Parathyroid adenoma (tissue), 2 donors: ENCODE results near the gene NR1H3.

Experiments used
- H2AFZ ChIP-seq: fragments of 300-600 bp; sonication (generic); one replicate; pipeline ENCODE4 v1.7.0; 2017; ENCODE audit warnings: antibody characterized with exemption, mild to moderate bottlenecking
- H3K27ac ChIP-seq: fragments of 300-600 bp; sonication (generic); one replicate; pipeline ENCODE4 v1.7.0; 2017
- H3K27me3 ChIP-seq: fragments of 300-600 bp; sonication (generic); one replicate; pipeline ENCODE4 v1.7.0; 2017; ENCODE audit warnings: low read length; ENCODE audit not compliant: control insufficient read depth, insufficient read depth
- H3K36me3 ChIP-seq: fragments of 300-600 bp; sonication (generic); one replicate; pipeline ENCODE4 v1.7.0; 2017; ENCODE audit warnings: low read length; ENCODE audit not compliant: control insufficient read depth, insufficient read depth
- H3K4me1 ChIP-seq: fragments of 300-600 bp; sonication (generic); one replicate; pipeline ENCODE4 v1.7.0; 2017; ENCODE audit warnings: control low read depth
- H3K4me2 ChIP-seq: fragments of 300-600 bp; sonication (generic); one replicate; pipeline ENCODE4 v1.7.0; 2017; ENCODE audit warnings: low read length
- H3K4me3 ChIP-seq: fragments of 300-600 bp; sonication (generic); one replicate; pipeline ENCODE4 v1.7.0; 2017; ENCODE audit warnings: low read depth, low read length
- H3K79me2 ChIP-seq: fragments of 300-600 bp; sonication (generic); one replicate; pipeline ENCODE4 v1.7.0; 2017; ENCODE audit warnings: control low read depth
- H3K9ac ChIP-seq: fragments of 300-600 bp; sonication (generic); one replicate; pipeline ENCODE4 v1.7.0; 2017; ENCODE audit warnings: mild to moderate bottlenecking
- H3K9me3 ChIP-seq: fragments of 300-600 bp; sonication (generic); one replicate; pipeline ENCODE4 v1.7.0; 2017; ENCODE audit warnings: low read length; ENCODE audit not compliant: control insufficient read depth
- TF ChIP-seq, protein P1 (sequence below): fragments of 300-600 bp; sonication (generic); IDR thresholded peaks from one replicate; pipeline ENCODE4 v1.7.0; 2017; ENCODE audit warnings: antibody characterized with exemption, mild to moderate bottlenecking
- donor health status: primary hyperparathyroidism.

The NR1H3 gene

DNA sequence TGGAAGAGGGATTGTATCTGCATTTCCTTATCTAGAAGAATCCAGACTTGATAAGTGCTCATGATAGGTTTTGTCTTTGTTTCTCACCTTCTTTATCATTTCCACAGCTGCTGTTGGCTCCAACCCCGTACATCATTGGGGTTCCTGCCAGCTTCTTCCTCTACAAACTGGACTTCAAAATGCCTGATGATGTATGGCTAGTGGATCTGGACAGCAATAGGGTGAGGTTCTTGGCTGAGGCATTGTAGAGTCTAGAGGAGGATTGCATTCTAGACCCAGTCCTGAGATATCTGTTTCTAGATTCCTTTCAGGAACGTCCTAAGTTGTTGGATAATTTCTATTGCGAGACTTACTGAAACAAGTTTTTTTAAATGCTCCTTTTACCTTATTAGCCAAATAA, 20.3 kb downstream of the NR1H3 start:
- H3K79me2 ChIP-seq: peaks cover 5% of the 10 kb centered on the region
- no peaks in the 10 kb centered on the region for H3K4me1 ChIP-seq
- H3K27me3 ChIP-seq: no peaks in the 10 kb centered on the region
- no peaks in the 10 kb centered on the region for H3K9me3 ChIP-seq
- no peak overlapping the region for H2AFZ ChIP-seq
- no peaks in the 10 kb centered on the region for H3K36me3 ChIP-seq
- H3K27ac ChIP-seq: no peak overlapping the region
- TF ChIP-seq, protein P1, sequence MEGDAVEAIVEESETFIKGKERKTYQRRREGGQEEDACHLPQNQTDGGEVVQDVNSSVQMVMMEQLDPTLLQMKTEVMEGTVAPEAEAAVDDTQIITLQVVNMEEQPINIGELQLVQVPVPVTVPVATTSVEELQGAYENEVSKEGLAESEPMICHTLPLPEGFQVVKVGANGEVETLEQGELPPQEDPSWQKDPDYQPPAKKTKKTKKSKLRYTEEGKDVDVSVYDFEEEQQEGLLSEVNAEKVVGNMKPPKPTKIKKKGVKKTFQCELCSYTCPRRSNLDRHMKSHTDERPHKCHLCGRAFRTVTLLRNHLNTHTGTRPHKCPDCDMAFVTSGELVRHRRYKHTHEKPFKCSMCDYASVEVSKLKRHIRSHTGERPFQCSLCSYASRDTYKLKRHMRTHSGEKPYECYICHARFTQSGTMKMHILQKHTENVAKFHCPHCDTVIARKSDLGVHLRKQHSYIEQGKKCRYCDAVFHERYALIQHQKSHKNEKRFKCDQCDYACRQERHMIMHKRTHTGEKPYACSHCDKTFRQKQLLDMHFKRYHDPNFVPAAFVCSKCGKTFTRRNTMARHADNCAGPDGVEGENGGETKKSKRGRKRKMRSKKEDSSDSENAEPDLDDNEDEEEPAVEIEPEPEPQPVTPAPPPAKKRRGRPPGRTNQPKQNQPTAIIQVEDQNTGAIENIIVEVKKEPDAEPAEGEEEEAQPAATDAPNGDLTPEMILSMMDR: no peak
- no peak overlapping the region for H3K9ac ChIP-seq
- H3K4me3 ChIP-seq: no peak overlapping the region
- no peak overlapping the region for H3K4me2 ChIP-seq

DNA sequence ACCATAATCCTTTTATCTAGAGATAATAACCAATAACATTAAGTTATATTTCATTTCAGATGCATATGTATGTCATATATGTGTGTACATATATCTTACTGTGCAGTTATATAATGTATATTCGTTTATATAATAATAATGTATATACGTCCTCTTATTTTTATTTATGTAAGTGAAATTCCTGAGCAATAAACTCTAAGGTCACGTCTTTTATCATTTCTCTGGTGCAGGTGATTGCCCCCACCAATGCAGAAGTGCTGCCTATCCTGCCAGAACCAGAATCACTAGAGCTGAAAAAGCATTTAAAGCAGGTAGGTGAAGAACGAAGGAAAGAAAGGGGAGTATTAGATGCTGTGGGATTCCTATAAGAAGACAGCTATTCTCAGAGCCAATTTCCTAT, 21.0 kb downstream of the NR1H3 start:
- TF ChIP-seq, protein P1: no peak
- H3K36me3 ChIP-seq: no peaks in the 10 kb centered on the region
- no peaks in the 10 kb centered on the region for H3K4me1 ChIP-seq
- no peak overlapping the region for H3K9ac ChIP-seq
- peaks cover 5% of the 10 kb centered on the region for H3K79me2 ChIP-seq
- H3K4me2 ChIP-seq: no peak overlapping the region
- H3K27me3 ChIP-seq: no peaks in the 10 kb centered on the region
- H2AFZ ChIP-seq: no peak overlapping the region
- H3K27ac ChIP-seq: no peak overlapping the region
- no peak overlapping the region for H3K4me3 ChIP-seq
- no peaks in the 10 kb centered on the region for H3K9me3 ChIP-seq

DNA sequence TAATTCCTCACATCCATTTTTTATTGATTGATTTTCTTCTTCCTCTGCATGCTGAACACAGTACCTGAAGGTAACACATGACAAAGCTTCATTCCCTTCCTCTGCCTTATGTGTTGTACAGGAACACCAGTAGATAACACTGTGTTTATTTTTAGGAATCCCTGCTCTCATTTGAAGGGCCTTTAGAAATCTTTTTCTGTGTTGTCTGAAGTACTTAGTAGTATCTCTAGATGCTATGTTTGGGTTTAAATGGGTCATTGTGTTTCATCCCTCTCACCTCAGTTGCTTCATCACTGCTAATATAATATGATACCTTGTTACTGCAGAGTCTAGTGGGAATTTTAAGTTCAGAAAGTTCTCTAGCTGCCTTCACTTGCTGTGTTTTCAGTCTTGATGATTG, 22.3 kb downstream of the NR1H3 start:
- H3K27me3 ChIP-seq: no peaks in the 10 kb centered on the region
- H3K4me2 ChIP-seq: no peak overlapping the region
- TF ChIP-seq, protein P1: no peak
- no peaks in the 10 kb centered on the region for H3K36me3 ChIP-seq
- no peak overlapping the region for H2AFZ ChIP-seq
- no peak overlapping the region for H3K9ac ChIP-seq
- H3K27ac ChIP-seq: no peak overlapping the region
- no peak overlapping the region for H3K4me3 ChIP-seq
- peaks cover 5% of the 10 kb centered on the region for H3K79me2 ChIP-seq
- H3K4me1 ChIP-seq: no peaks in the 10 kb centered on the region
- H3K9me3 ChIP-seq: no peaks in the 10 kb centered on the region

DNA sequence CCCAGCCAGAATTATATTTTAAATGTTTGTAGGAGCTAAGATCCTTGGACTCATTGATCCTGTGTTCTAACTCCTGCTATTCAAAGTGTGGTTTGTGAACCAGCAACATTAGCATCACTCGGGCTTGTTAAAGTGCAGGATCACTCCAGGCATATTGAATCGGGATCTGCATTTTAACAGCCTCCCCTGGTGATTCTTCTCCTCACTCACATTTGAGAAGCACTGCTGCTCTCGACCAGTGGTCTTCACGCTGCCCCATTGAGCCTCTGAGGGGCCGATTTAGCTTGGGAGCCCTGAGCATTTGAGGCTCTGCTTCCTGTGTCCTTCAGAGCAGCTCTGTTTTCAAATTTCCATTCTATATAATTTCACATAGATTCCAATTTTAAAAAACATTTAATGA, 23.1 kb downstream of the NR1H3 start:
- Histone ChIP-seq H3K4me1 (no peaks in the 10 kb centered on the region), H3K4me3 (no peak overlapping the region), H3K27ac (no peak overlapping the region), H2AFZ (no peak overlapping the region), H3K36me3 (no peaks in the 10 kb centered on the region), H3K4me2 (no peak overlapping the region), H3K9me3 (no peaks in the 10 kb centered on the region), H3K9ac (no peak overlapping the region), H3K79me2 (peaks cover 3% of the 10 kb centered on the region), H3K27me3 (no peaks in the 10 kb centered on the region)
- TF ChIP-seq, protein P1: no peak

DNA sequence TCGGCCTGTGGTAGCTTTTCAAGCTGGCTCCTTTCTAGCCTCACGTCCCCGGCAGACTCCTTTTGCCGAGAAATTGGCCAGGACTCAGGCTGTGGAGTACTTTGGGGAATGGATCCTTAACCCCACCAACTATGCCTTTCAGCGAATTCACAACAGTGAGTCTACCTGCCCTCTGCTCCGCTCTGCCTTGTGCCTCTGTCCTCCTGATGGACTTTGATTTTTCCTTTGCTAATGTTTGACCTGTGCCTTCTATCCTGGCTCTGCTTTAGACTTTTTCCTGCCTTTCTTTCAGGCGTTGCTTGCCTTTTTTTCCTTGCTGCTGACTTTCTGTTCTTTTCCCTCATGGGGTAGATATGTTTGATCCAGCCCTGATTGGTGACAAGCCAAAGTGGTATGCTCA, 24.7 kb downstream of the NR1H3 start:
- no peak overlapping the region for H3K27ac ChIP-seq
- no peaks in the 10 kb centered on the region for H3K27me3 ChIP-seq
- no peak overlapping the region for H2AFZ ChIP-seq

More for the DNA sequence above, 24.7 kb downstream of the NR1H3 start:
- Histone ChIP-seq H3K36me3 (no peaks in the 10 kb centered on the region), H3K4me2 (no peak overlapping the region), H3K9ac (no peak overlapping the region), H3K4me1 (no peaks in the 10 kb centered on the region), H3K9me3 (no peaks in the 10 kb centered on the region), H3K4me3 (no peak overlapping the region), H3K79me2 (no peaks in the 10 kb centered on the region)
- TF ChIP-seq, protein P1: no peak
